Testis (tissue), 2 donors: ENCODE results near the gene GOLGA7B.

ENCODE experiments used
- CTCF ChIP-seq, 3 experiments: fragments of 450-650 bp in 2 of 3; fragments of 200-600 bp in 1 of 3; sonication (generic) in 1 of 3; IDR thresholded peaks; one replicate each; pipeline ENCODE4 v1.5.1; 2016 to 2019; ENCODE audit warnings: antibody characterized with exemption in 3 of 3, mild to moderate bottlenecking in 2 of 3, moderate library complexity in 1 of 3
- POLR2A ChIP-seq: fragments of 450-650 bp; IDR thresholded peaks from one replicate; pipeline ENCODE4 v1.6.1; 2017; ENCODE audit warnings: antibody characterized with exemption, mild to moderate bottlenecking, moderate library complexity

DNA sequence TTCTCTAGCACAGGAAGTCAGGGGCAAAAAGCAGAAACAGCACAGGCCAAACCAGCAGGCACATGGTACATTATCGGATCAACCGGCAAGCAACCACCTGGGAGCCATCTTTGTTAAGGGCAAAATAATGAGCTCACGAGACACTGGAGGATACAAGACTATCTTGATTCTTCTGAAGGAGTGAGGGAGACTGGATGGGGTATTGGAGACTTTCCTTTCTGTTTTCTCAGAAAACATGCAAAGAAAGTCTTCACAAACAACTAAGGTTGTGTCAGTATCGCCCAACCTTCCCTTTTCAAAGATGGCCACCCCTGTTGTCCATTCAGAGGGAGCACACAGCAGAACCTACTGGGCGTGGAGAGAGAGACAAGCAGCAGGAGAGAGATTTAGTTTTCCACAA, 29.6 kb downstream of the GOLGA7B start:
- no peak for TF ChIP-seq CTCF (IDR thresholded peaks at IDR 0.05)
- TF ChIP-seq POLR2A = no peak
